Endothelial cell (in vitro differentiated cells): Measurements from ENCODE around the gene HDAC8. TPM values are rescaled to one million over a fixed set of nuclear protein-coding genes. Genes with fewer than 3 reads are reported as not detected.
"Not testable (repeated sequence)": the region's sequence is repeated elsewhere in the genome, so short reads cannot be mapped to it uniquely, and the experiment has no call there.

Experiments used
- DNase-seq: peaks from one replicate; pipeline ENCODE4 v3.0.0; 2021; ENCODE audit warnings: low spot score
- H3K27ac Mint-ChIP-seq: one replicate; pipeline ENCODE4 v1.8.0; 2021; ENCODE audit warnings: mixed read lengths, inconsistent platforms; ENCODE audit not compliant: unreplicated experiment
- H3K27me3 Mint-ChIP-seq: one replicate; pipeline ENCODE4 v1.8.0; 2021; ENCODE audit warnings: mild to moderate bottlenecking, moderate library complexity, mixed read lengths, inconsistent platforms; ENCODE audit not compliant: unreplicated experiment
- H3K36me3 Mint-ChIP-seq: one replicate; pipeline ENCODE4 v1.8.0; 2021; ENCODE audit warnings: mild to moderate bottlenecking, low read depth, mixed read lengths, inconsistent platforms; ENCODE audit not compliant: unreplicated experiment
- H3K4me1 Mint-ChIP-seq: one replicate; pipeline ENCODE4 v1.8.0; 2021; ENCODE audit warnings: mild to moderate bottlenecking, mixed read lengths, inconsistent platforms; ENCODE audit not compliant: unreplicated experiment
- H3K4me3 Mint-ChIP-seq: one replicate; pipeline ENCODE4 v1.8.0; 2021; ENCODE audit warnings: mild to moderate bottlenecking, mixed read lengths, inconsistent platforms; ENCODE audit not compliant: unreplicated experiment
- H3K9me3 Mint-ChIP-seq: one replicate; pipeline ENCODE4 v1.8.0; 2021; ENCODE audit warnings: mixed read lengths, inconsistent platforms; ENCODE audit not compliant: unreplicated experiment
- total RNA-seq: library from RNA; stranded (reverse); fragmentation: NEBNext Ultra II Directional; extraction: Animal tissue kit (Norgen Biotek cat#: 25700); gene quantifications from one replicate; pipeline ENCODE4 v1.2.1, GENCODE V29; 2021; ENCODE audit not compliant: unreplicated experiment
- TF ChIP-seq, protein P1 (sequence below): fragments of 200-600 bp; sonication (generic); IDR thresholded peaks from one replicate; pipeline ENCODE4 v1.5.0; 2021; ENCODE audit warnings: antibody characterized with exemption; ENCODE audit not compliant: unreplicated experiment

Gene HDAC8
- total RNA-seq, 1 donor from 2014 or later, result 29.4 TPM

DNA sequence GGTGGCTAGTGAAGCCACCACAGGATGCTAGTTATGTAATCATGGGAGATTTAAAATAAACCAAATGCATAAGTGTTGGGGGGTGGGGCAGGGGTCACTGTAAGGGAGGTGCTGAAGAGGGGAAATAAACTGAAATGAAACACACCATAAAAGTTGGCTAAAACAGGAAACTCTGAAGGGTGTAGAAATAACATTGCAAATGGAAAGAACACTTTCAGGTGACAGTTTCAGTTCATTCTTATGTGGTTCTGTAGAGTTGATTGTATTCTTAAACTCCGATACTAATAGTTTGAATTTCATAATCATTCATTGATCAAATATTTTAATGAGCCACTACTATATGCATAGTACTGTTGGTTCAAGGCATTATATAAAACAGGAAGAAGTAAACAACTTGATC is 80.1 kb downstream of the HDAC8 start:
- Mint-ChIP-seq H3K27me3 (no peaks in the 10 kb centered on the region), H3K36me3 (no peaks in the 10 kb centered on the region), H3K9me3 (no peaks in the 10 kb centered on the region), H3K4me1 (no peaks in the 10 kb centered on the region), H3K4me3 (no peak overlapping the region), H3K27ac (no peak overlapping the region)
- no peak for DNase-seq
- TF ChIP-seq, protein P1, sequence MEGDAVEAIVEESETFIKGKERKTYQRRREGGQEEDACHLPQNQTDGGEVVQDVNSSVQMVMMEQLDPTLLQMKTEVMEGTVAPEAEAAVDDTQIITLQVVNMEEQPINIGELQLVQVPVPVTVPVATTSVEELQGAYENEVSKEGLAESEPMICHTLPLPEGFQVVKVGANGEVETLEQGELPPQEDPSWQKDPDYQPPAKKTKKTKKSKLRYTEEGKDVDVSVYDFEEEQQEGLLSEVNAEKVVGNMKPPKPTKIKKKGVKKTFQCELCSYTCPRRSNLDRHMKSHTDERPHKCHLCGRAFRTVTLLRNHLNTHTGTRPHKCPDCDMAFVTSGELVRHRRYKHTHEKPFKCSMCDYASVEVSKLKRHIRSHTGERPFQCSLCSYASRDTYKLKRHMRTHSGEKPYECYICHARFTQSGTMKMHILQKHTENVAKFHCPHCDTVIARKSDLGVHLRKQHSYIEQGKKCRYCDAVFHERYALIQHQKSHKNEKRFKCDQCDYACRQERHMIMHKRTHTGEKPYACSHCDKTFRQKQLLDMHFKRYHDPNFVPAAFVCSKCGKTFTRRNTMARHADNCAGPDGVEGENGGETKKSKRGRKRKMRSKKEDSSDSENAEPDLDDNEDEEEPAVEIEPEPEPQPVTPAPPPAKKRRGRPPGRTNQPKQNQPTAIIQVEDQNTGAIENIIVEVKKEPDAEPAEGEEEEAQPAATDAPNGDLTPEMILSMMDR, result no peak

DNA sequence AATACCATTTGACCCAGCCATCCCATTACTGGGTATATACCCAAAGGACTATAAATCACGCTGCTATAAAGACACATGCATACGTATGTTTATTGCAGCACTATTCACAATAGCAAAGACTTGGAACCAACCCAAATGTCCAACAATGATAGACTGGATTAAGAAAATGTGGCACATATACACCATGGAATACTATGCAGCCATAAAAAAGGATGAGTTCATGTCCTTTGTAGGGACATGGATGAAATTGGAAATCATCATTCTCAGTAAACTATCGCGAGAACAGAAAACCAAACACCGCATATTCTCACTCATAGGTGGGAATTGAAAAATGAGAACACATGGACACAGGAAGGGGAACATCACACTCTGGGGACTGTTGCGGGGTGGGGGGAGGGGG is 82.4 kb downstream of the HDAC8 start:
- DNase-seq, H3K27me3 Mint-ChIP-seq, H3K36me3 Mint-ChIP-seq, H3K9me3 Mint-ChIP-seq, H3K4me3 Mint-ChIP-seq, H3K27ac Mint-ChIP-seq, H3K4me1 Mint-ChIP-seq: not testable (repeated sequence)

DNA sequence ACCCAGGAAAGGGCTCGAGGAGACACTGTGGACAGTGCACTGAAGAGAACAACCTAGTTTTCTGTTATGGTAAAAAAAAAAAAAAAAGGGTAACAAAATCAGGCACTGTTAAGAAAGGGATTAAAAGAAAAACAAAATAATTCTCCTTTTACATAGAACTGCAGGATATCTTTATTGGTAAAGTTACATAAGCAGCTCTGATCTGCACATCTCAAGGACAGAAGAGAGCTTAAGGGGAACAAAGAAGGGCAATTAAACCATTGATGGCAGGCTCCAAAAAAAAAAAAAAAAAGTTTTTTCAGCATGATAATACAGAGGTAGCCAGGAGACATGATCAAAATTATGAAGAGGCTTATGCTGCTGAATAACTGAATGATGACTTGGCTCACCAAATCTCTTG is 85.0 kb downstream of the HDAC8 start:
- Mint-ChIP-seq H3K27me3 (peaks cover 1% of the 10 kb centered on the region), H3K9me3 (no peaks in the 10 kb centered on the region), H3K4me1 (peaks cover 2% of the 10 kb centered on the region), H3K4me3 (no peak overlapping the region), H3K27ac (no peak overlapping the region), H3K36me3 (peaks cover 9% of the 10 kb centered on the region)
- TF ChIP-seq, protein P1, result no peak
- no peak for DNase-seq

DNA sequence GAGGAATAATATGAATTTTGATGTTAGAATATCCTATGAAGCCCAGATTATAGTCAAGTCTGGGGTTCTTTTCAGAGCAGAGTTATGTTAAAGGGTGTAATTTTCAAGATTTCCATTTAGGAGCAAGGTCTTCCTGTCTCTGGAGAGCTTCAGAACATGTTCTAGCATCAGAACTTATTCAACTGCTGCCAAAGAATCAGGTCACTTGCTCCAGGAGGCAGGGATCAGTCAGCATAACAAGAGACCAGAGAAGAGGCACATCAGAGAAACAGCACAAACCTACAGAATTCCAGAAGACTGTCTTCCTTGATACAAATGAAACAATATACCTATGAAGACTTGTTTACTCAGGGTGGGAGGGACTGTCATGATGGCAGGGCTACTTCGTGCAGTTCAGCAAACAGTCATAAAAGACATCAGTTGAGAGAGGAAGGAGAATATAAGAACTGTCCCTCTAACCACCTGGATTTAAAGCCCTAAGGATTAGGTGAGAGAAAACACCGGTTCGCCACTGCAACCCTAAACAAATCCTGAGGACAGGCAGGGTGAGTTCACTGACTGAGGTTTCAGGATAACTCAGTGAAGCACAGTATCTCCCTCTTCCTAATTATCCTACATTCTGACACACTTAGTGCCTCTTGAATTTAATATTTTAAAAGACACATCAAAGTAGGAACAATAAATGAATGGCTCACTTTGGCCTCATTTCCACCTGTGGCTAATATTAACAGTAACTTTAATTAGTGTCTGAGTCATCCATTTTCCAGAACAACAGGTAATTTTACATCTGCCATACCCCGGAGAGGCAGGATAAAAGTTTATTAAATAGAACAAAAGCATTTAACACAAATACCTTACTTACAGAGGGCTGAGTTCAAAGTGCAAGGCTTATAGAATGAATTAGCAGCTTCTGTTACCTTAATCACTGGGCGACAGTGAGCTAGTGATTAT is 93.0 kb downstream of the HDAC8 start:
- Mint-ChIP-seq H3K27me3 (peaks cover 1% of the 10 kb centered on the region), H3K4me1 (no peaks in the 10 kb centered on the region), H3K27ac (no peak overlapping the region), H3K4me3 (no peak overlapping the region), H3K9me3 (no peaks in the 10 kb centered on the region), H3K36me3 (peaks cover 4% of the 10 kb centered on the region)
- TF ChIP-seq, protein P1, result no peak
- no peak for DNase-seq

DNA sequence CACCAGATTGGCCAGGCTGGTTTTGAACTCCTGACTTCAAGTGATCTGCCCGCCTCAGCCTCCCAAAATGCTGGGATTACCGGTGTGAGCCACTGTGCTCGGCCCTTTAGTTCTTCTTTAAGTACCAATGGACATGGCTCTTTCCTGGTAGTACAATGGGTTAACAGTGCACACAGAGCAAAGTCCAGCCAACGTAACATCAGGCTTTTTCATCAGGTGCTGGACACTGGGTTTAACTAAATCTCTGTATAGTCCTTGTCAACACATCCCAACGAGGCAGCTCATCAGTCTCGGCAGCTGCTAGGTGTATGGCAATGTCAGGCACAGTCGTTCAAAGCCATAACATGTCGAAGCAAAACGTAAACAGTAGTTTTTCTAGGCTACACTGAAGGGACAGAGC is 93.8 kb downstream of the HDAC8 start:
- no peak overlapping the region for H3K4me3 Mint-ChIP-seq
- TF ChIP-seq, protein P1, result no peak
- DNase-seq, result no peak
- H3K27ac Mint-ChIP-seq, result no peak overlapping the region
- H3K36me3 Mint-ChIP-seq, result peaks cover 4% of the 10 kb centered on the region
- peaks cover 2% of the 10 kb centered on the region for H3K27me3 Mint-ChIP-seq
- H3K9me3 Mint-ChIP-seq, result no peaks in the 10 kb centered on the region
- H3K4me1 Mint-ChIP-seq, result no peaks in the 10 kb centered on the region
